H1 (cell line): ENCODE measurements around the gene OTUB1. TPM values are rescaled to one million over a fixed set of nuclear protein-coding genes. Genes with fewer than 3 reads are reported as not detected.

Source experiments
- CTCF ChIA-PET: fragments of 300-600 bp; sonication (Branson Sonifier 250); formaldehyde crosslinking; loops from one replicate; lab custom pipeline; 2021; ENCODE audit not compliant: partially characterized antibody; lab: Charles Lee
- POLR2A ChIA-PET: fragments of 300-600 bp; sonication (Branson Sonifier 250); formaldehyde crosslinking; loops from one replicate; lab custom pipeline; 2021; ENCODE audit warnings: inconsistent platforms; ENCODE audit not compliant: partially characterized antibody; lab: Charles Lee
- DNase-seq, 2 experiments: peaks; one replicate each; pipeline versions ENCODE4 v3.0.0 to v3.0.0-alpha.2; 2010 to 2022; ENCODE audit warnings: low spot score in 2 of 2, low read depth in 1 of 2, mixed read lengths in 1 of 2
- FAIRE-seq: peaks from 2 replicates; lab custom pipeline; 2011; peaks lifted over from hg19 to GRCh38; lab: Jason Lieb, UNC
- H2AFZ ChIP-seq: 2 replicates; pipeline ENCODE4 v1.8.1; 2012; ENCODE audit warnings: low read length, inconsistent platforms
- H2AK5ac ChIP-seq: 2 replicates; pipeline ENCODE4 v1.6.1; 2013; ENCODE audit warnings: low read depth, low read length
- H2BK120ac ChIP-seq: replicated peaks from 2 replicates; pipeline ENCODE3; 2013; ENCODE audit warnings: low read depth, low read length, inconsistent platforms
- H2BK12ac ChIP-seq: 2 replicates; pipeline ENCODE4 v1.6.1; 2013; ENCODE audit warnings: low read depth, low read length
- H2BK15ac ChIP-seq: 2 replicates; pipeline ENCODE4 v1.6.1; 2013; ENCODE audit warnings: low read length
- H2BK20ac ChIP-seq: 2 replicates; pipeline ENCODE4 v1.6.1; 2013; ENCODE audit warnings: low read length
- H2BK5ac ChIP-seq: 2 replicates; pipeline ENCODE4 v1.6.1; 2013; ENCODE audit warnings: low read depth, low read length
- H3K14ac ChIP-seq: 2 replicates; pipeline ENCODE4 v1.6.1; 2013; ENCODE audit warnings: inconsistent platforms; ENCODE audit not compliant: insufficient read length
- H3K18ac ChIP-seq: 2 replicates; pipeline ENCODE4 v1.6.1; 2013; ENCODE audit warnings: low read length; ENCODE audit errors: extremely low read depth
- H3K23ac ChIP-seq: 2 replicates; pipeline ENCODE4 v1.6.1; 2013; ENCODE audit warnings: inconsistent platforms; ENCODE audit not compliant: insufficient read length
- H3K23me2 ChIP-seq: 2 replicates; pipeline ENCODE4 v1.6.1; 2013; ENCODE audit warnings: low read depth, low read length
- H3K27ac ChIP-seq: 2 replicates; pipeline ENCODE4 v1.6.1; 2011; ENCODE audit warnings: low read depth, low read length, inconsistent platforms
- H3K27me3 ChIP-seq, 4 experiments: replicated peaks in 1 of 4; 1 replicate in 1 of 4; 2 replicates in 3 of 4; pipeline versions ENCODE4 v1.6.1 to v1.8.1; 2011 to 2013; ENCODE audit warnings: low read length in 3 of 4, mild to moderate bottlenecking in 3 of 4, inconsistent platforms in 2 of 4, mixed read lengths in 2 of 4, moderate library complexity in 1 of 4; ENCODE audit not compliant: control insufficient read depth in 3 of 4, insufficient read depth in 3 of 4; ENCODE audit errors: extremely low read depth in 1 of 4
- H3K36me3 ChIP-seq, 4 experiments: 2 replicates each; pipeline versions ENCODE4 v1.6.1 to v1.8.1; 2011 to 2013; ENCODE audit warnings: mild to moderate bottlenecking in 4 of 4, low read length in 3 of 4, moderate library complexity in 2 of 4, control low read depth in 1 of 4, inconsistent platforms in 1 of 4; ENCODE audit not compliant: insufficient read depth in 4 of 4, control insufficient read depth in 2 of 4
- H3K4ac ChIP-seq: replicated peaks from 2 replicates; pipeline ENCODE3; 2013; ENCODE audit warnings: low read length, low read depth, mixed read lengths, inconsistent platforms; ENCODE audit not compliant: insufficient read length
- H3K4me1 ChIP-seq, 4 experiments: replicated peaks in 1 of 4; 1 replicate in 1 of 4; 2 replicates in 3 of 4; pipeline versions ENCODE4 v1.6.1 to v1.8.1; 2011 to 2013; ENCODE audit warnings: low read length in 3 of 4, inconsistent platforms in 2 of 4, mixed read lengths in 1 of 4; ENCODE audit not compliant: insufficient read depth in 4 of 4, control insufficient read depth in 3 of 4
- H3K4me2 ChIP-seq, 2 experiments: 2 replicates each; pipeline versions ENCODE4 v1.6.1 to v1.8.1; 2011 to 2013; ENCODE audit warnings: low read depth in 2 of 2, low read length in 2 of 2, control low read depth in 1 of 2, inconsistent platforms in 1 of 2, mild to moderate bottlenecking in 1 of 2; ENCODE audit not compliant: insufficient read depth in 1 of 2
- H3K4me3 ChIP-seq, 4 experiments: fragments of 200-600, 300-600 bp in 1 of 4; sonication (generic), shearing (Covaris generic), sonication (Bioruptor Twin) in 1 of 4; 2 replicates each; pipeline versions ENCODE4 v1.5.1 to v1.8.1; 2011 to 2016; ENCODE audit warnings: low read length in 4 of 4, low read depth in 3 of 4, control low read depth in 2 of 4, inconsistent platforms in 2 of 4, mild to moderate bottlenecking in 2 of 4, mixed read lengths in 1 of 4, moderate library complexity in 1 of 4; ENCODE audit not compliant: insufficient read depth in 2 of 4; ENCODE audit errors: extremely low read depth in 1 of 4
- H3K56ac ChIP-seq: replicated peaks from 2 replicates; pipeline ENCODE3; 2013; ENCODE audit warnings: low read depth, mild to moderate bottlenecking, mixed read lengths, low read length, inconsistent platforms; ENCODE audit not compliant: insufficient read length
- H3K79me1 ChIP-seq: 2 replicates; pipeline ENCODE4 v1.6.1; 2013; ENCODE audit warnings: low read depth, low read length, control low read depth
- H3K79me2 ChIP-seq, 2 experiments: 2 replicates each; pipeline versions ENCODE4 v1.6.1 to v1.8.1; 2012 to 2013; ENCODE audit warnings: low read length in 2 of 2, mild to moderate bottlenecking in 2 of 2, inconsistent platforms in 1 of 2; ENCODE audit not compliant: insufficient read depth in 2 of 2, control insufficient read depth in 1 of 2
- H3K9ac ChIP-seq, 4 experiments: replicated peaks in 1 of 4; 1 replicate in 1 of 4; 2 replicates in 3 of 4; pipeline versions ENCODE4 v1.6.1 to v1.8.1; 2011 to 2013; ENCODE audit warnings: low read depth in 3 of 4, low read length in 3 of 4, control low read depth in 2 of 4, mild to moderate bottlenecking in 2 of 4, moderate library complexity in 2 of 4, inconsistent platforms in 1 of 4; ENCODE audit errors: extremely low read depth in 1 of 4
- H3K9me3 ChIP-seq, 2 experiments: 2 replicates each; pipeline versions ENCODE4 v1.6.1 to v1.8.1; 2012 to 2013; ENCODE audit warnings: mild to moderate bottlenecking in 2 of 2, moderate library complexity in 2 of 2, control low read depth in 1 of 2, inconsistent platforms in 1 of 2, low read depth in 1 of 2, low read length in 1 of 2, mixed read lengths in 1 of 2; ENCODE audit not compliant: insufficient read depth in 2 of 2
- H4K20me1 ChIP-seq, 2 experiments: replicated peaks in 1 of 2; 2 replicates each; pipeline versions ENCODE3 to v1.8.1; 2011 to 2013; ENCODE audit warnings: inconsistent platforms in 2 of 2, low read length in 2 of 2, mild to moderate bottlenecking in 1 of 2; ENCODE audit not compliant: insufficient read depth in 2 of 2, control insufficient read depth in 1 of 2
- H4K5ac ChIP-seq: 2 replicates; pipeline ENCODE4 v1.6.1; 2013; ENCODE audit warnings: low read length, low read depth, mixed read lengths, inconsistent platforms; ENCODE audit not compliant: insufficient read length
- H4K8ac ChIP-seq: 2 replicates; pipeline ENCODE4 v1.8.0; 2013; ENCODE audit warnings: mild to moderate bottlenecking, moderate library complexity, low read length, inconsistent platforms; ENCODE audit not compliant: insufficient read depth; ENCODE audit errors: extremely low read depth
- H4K91ac ChIP-seq: replicated peaks from 2 replicates; pipeline ENCODE3; 2013; ENCODE audit warnings: low read length, mixed read lengths, inconsistent platforms; ENCODE audit not compliant: insufficient read length
- FOSL1 ChIP-seq: IDR thresholded peaks from 2 replicates; pipeline ENCODE4 v1.6.1; 2011; ENCODE audit warnings: mild to moderate bottlenecking, low read depth, low read length, moderate library complexity; ENCODE audit not compliant: insufficient read depth
- GABPA ChIP-seq: IDR thresholded peaks from 2 replicates; pipeline ENCODE4 v1.6.1; 2011; ENCODE audit warnings: mild to moderate bottlenecking, low read length, moderate library complexity, borderline replicate concordance; ENCODE audit not compliant: insufficient read depth
- TAF1 ChIP-seq: IDR thresholded peaks from 2 replicates; pipeline ENCODE4 v1.6.1; 2011; ENCODE audit warnings: mild to moderate bottlenecking, low read depth, low read length
- TEAD4 ChIP-seq: IDR thresholded peaks from 2 replicates; pipeline ENCODE4 v1.6.1; 2012; ENCODE audit warnings: low read depth, low read length, inconsistent platforms, mixed read lengths
- WGBS, 2 experiments: shearing (Covaris generic) in 1 of 2; methylation state at CpG; one replicate each; pipeline versions ENCODE4 v1.1.6 to v1.1.7; 2013 to 2015; ENCODE audit warnings: low lambda C conversion rate in 2 of 2, mixed read lengths in 2 of 2, inconsistent platforms in 1 of 2, low coverage in 1 of 2, missing lambda C conversion rate in 1 of 2; ENCODE audit not compliant: insufficient replicate concordance in 2 of 2, insufficient coverage in 1 of 2, insufficient read length in 1 of 2; ENCODE audit errors: extremely low coverage in 1 of 2, missing lambda C conversion rate in 1 of 2; 5-methylcytosine and 5-hydroxymethylcytosine counted together
- polyA plus RNA-seq, 7 experiments: library from polyadenylated mRNA; depleted of rRNA in 3 of 7; stranded (reverse) in 5 of 7; unstranded in 2 of 7; fragments of >200 nt in 5 of 7; fragments of 200-250 nt in 2 of 7; gene quantifications; 1 replicate in 5 of 7; 2 replicates in 1 of 7; 4 replicates in 1 of 7; pipeline versions ENCODE4 v1.2.1 to v1.2.3, GENCODE V29; 2011 to 2013; ENCODE audit warnings: missing spikeins in 2 of 7, mixed read lengths in 2 of 7
- total RNA-seq: library from RNA; stranded (reverse); fragmentation: NEBNext Ultra II Directional; extraction: Animal tissue kit (Norgen Biotek cat#: 25700); gene quantifications from 2 replicates; pipeline ENCODE4 v1.2.1, GENCODE V29; 2021
- TF ChIP-seq, protein P1 (sequence below): IDR thresholded peaks from 2 replicates; pipeline ENCODE4 v1.6.1; 2011; ENCODE audit warnings: low read depth, mild to moderate bottlenecking, low read length; ENCODE audit not compliant: insufficient read depth
- TF ChIP-seq, protein P2 (sequence below), 3 experiments: IDR thresholded peaks; 1 replicate in 2 of 3; 2 replicates in 1 of 3; pipeline versions ENCODE4 v1.5.1 to v1.6.1; 2011; ENCODE audit warnings: low read length in 3 of 3, mild to moderate bottlenecking in 3 of 3, inconsistent platforms in 2 of 3, low read depth in 1 of 3, moderate library complexity in 1 of 3; ENCODE audit not compliant: insufficient read depth in 1 of 3; ENCODE audit errors: control extremely low read depth in 1 of 3

Gene OTUB1
- total and polyA plus RNA-seq, 2 of the 8 experiments (the other 6 are each of a cell fraction or from before 2014, with no cell fraction given) = 110 to 274 TPM

DNA sequence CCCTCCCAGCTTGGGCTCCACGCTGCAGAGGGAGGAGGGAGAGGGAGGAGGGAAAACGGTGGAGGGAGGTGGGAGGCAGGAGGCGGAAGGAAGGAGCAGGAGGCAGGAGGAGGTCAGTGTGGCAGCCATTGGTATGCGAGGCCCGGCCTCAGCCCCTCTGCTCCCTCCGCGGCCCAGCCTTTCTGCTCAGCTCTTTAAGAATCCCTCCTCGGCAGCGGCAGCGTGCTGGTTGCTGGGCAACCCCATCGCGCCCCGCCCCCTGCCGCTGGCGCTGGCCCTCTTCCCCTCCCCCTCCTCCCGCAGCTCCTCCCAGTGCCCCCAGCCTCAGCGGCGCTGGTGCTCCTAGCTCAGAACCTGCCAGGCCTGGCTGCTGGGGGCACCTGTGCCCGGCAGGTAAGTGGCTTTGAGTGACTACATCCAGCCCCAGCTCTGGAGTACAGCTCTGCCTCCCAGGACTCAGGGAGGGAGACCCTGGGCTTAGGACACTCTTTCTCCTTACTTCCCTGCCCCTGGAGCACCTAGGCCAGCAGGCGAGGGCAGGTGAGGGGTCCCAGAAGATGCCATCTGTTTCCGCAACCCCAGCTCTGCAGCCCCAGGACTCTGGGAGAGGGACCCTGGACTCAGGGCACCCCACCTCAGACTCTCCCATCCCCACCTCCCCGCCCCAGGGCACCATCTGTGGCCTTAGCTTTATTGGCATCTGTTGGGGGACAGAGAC, 42.3 kb downstream of the OTUB1 start:
- POLR2A ChIA-PET = interaction anchor here (0.8 to 1.8 kb wide), 8 partner anchors 9 to 1147 kb away, joined by 3 to 6 read pairs (median 4); partner anchors contain the start of genes RCOR2 and SLC3A2
- H3K27ac ChIP-seq = 0 out of 2 replicates have a peak overlapping the region, but pooled peaks have one; percentile 36
- no peak for TF ChIP-seq GABPA
- TF ChIP-seq, protein P1, sequence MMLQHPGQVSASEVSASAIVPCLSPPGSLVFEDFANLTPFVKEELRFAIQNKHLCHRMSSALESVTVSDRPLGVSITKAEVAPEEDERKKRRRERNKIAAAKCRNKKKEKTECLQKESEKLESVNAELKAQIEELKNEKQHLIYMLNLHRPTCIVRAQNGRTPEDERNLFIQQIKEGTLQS = no peak
- peak; percentile 57 for TF ChIP-seq TAF1
- TF ChIP-seq TEAD4 = peak; percentile 83
- TF ChIP-seq FOSL1 = no peak
- TF ChIP-seq, protein P2, sequence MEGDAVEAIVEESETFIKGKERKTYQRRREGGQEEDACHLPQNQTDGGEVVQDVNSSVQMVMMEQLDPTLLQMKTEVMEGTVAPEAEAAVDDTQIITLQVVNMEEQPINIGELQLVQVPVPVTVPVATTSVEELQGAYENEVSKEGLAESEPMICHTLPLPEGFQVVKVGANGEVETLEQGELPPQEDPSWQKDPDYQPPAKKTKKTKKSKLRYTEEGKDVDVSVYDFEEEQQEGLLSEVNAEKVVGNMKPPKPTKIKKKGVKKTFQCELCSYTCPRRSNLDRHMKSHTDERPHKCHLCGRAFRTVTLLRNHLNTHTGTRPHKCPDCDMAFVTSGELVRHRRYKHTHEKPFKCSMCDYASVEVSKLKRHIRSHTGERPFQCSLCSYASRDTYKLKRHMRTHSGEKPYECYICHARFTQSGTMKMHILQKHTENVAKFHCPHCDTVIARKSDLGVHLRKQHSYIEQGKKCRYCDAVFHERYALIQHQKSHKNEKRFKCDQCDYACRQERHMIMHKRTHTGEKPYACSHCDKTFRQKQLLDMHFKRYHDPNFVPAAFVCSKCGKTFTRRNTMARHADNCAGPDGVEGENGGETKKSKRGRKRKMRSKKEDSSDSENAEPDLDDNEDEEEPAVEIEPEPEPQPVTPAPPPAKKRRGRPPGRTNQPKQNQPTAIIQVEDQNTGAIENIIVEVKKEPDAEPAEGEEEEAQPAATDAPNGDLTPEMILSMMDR (IDR thresholded peaks at IDR 0.05; ENCODE audit: control extremely low read depth in 1 of 3, insufficient read depth in 1 of 3, low read depth in 1 of 3, low read length in 3 of 3) = no peak

More for the DNA sequence above, 42.3 kb downstream of the OTUB1 start:
- peak overlapping the region; percentile 80 for H4K91ac ChIP-seq
- H3K23me2 ChIP-seq = no peaks in the 10 kb centered on the region; the same call in 1 of the 2 replicates
- H3K79me2 ChIP-seq = no peaks in the 10 kb centered on the region
- H3K79me1 ChIP-seq = no peaks in the 10 kb centered on the region; the same call in 1 of the 2 replicates
- peak overlapping the region; percentile 47; the same call in 1 of the 2 replicates for H4K8ac ChIP-seq
- CTCF ChIA-PET = interaction anchor here (0.6 to 21.2 kb wide), 13 partner anchors 9 to 118 kb away, joined by 3 to 291 read pairs (median 4); no protein-coding TSS in a partner anchor
- peak overlapping the region; percentile 74 for H4K5ac ChIP-seq
- H3K9ac ChIP-seq = no peak overlapping the region; a peak in 1 of 7 replicates
- H3K4me2 ChIP-seq = peak overlapping the region; percentile 6 to 62; a peak in 3 of 4 replicates
- H2BK15ac ChIP-seq = 0 out of 2 replicates have a peak overlapping the region, but pooled peaks have one; percentile 46
- no peak overlapping the region for H3K56ac ChIP-seq
- no peaks in the 10 kb centered on the region for H3K9me3 ChIP-seq
- H2AFZ ChIP-seq = no peak overlapping the region
- H2BK120ac ChIP-seq = no peak overlapping the region
- H3K36me3 ChIP-seq = no peaks in the 10 kb centered on the region
- H2BK20ac ChIP-seq = 0 out of 2 replicates have a peak overlapping the region, but pooled peaks have one; percentile 72
- peaks cover 11 to 47% (median 39%) of the 10 kb centered on the region in 4 experiments for H3K27me3 ChIP-seq
- H3K18ac ChIP-seq = peak overlapping the region; percentile 76
- H3K4me3 ChIP-seq = 0 out of 8 replicates have a peak overlapping the region, but pooled peaks of 1 of the 4 experiments have one; percentile 31
- no peak overlapping the region for H3K23ac ChIP-seq
- H2BK12ac ChIP-seq = peak overlapping the region; percentile 77; the same call in 1 of the 2 replicates
- 45% methylated on average over 6 of the region's 22 CpGs; no CpG with 5 or more reads in 1 of the 2 experiments for WGBS, 2 experiments
- peak; percentile 24 for FAIRE-seq
- H3K4ac ChIP-seq = peak overlapping the region; percentile 71
- H3K14ac ChIP-seq = no peak overlapping the region
- H4K20me1 ChIP-seq = peaks cover 0 to 3% of the 10 kb centered on the region in 2 experiments
- H3K4me1 ChIP-seq = peaks cover 15 to 43% (median 35%) of the 10 kb centered on the region in 4 experiments
- H2BK5ac ChIP-seq = peak overlapping the region; percentile 94; the same call in 1 of the 2 replicates
- H2AK5ac ChIP-seq = peak overlapping the region; percentile 3; the same call in 1 of the 2 replicates
- DNase-seq = peak; percentile 68 to 87
